ENCODE data around the gene KNG1.

KNG1 gene

GRCh38 chr3:186760897-186761447 is 43.8 kb downstream of the KNG1 start:
- H3K36me3 ChIP-seq (ENCODE audit: control insufficient read depth, insufficient read depth, low read length): no peaks in the 10 kb centered on the region
- H3K9me3 ChIP-seq (ENCODE audit: control insufficient read depth, low read length): no peaks in the 10 kb centered on the region
- H3K4me3 ChIP-seq (ENCODE audit: insufficient read depth, low read depth, low read length, poor library complexity, severe bottlenecking): no peak overlapping the region
- no peaks in the 10 kb centered on the region for H3K4me1 ChIP-seq (ENCODE audit: control insufficient read depth, insufficient read depth, low read length, poor library complexity, severe bottlenecking)
- H3K27ac ChIP-seq (ENCODE audit: insufficient read depth, low read length, poor library complexity, severe bottlenecking): no peak overlapping the region
- no peaks in the 10 kb centered on the region for H3K27me3 ChIP-seq (replicated peaks; ENCODE audit: control insufficient read depth, insufficient read depth, low read length, poor library complexity, severe bottlenecking)
- no peak for DNase-seq

DNA sequence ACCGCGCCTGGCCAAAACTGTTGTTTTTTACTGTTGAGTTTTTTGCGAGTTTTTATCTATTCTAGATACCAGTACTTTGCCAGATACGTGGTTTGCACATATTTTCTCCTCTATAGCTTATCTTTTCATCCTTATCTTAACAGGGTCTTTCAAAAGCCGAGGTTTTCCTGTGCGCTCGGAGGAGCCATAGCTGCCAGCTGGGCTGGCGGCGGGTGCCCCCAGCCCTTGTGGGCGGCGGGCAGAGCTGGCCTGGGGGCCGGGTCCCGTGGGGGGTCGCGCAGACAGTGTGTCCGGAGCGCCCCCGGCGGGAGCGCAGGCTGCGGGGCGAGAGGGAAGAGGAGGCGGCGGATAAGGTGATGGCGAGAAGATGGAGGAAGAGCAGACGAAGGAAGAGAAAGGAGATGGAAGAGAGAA is 55.1 kb downstream of the KNG1 start:
- peaks cover 3% of the 10 kb centered on the region for H3K4me1 ChIP-seq (ENCODE audit: control insufficient read depth, insufficient read depth, low read length, poor library complexity, severe bottlenecking)
- peak overlapping the region; percentile 84 for H3K4me3 ChIP-seq (ENCODE audit: insufficient read depth, low read depth, low read length, poor library complexity, severe bottlenecking)
- no peaks in the 10 kb centered on the region for H3K36me3 ChIP-seq (ENCODE audit: control insufficient read depth, insufficient read depth, low read length)
- no peaks in the 10 kb centered on the region for H3K27me3 ChIP-seq (replicated peaks; ENCODE audit: control insufficient read depth, insufficient read depth, low read length, poor library complexity, severe bottlenecking)
- no peaks in the 10 kb centered on the region for H3K9me3 ChIP-seq (ENCODE audit: control insufficient read depth, low read length)
- DNase-seq: no peak
- peak overlapping the region; percentile 64 for H3K27ac ChIP-seq (ENCODE audit: insufficient read depth, low read length, poor library complexity, severe bottlenecking)

DNA sequence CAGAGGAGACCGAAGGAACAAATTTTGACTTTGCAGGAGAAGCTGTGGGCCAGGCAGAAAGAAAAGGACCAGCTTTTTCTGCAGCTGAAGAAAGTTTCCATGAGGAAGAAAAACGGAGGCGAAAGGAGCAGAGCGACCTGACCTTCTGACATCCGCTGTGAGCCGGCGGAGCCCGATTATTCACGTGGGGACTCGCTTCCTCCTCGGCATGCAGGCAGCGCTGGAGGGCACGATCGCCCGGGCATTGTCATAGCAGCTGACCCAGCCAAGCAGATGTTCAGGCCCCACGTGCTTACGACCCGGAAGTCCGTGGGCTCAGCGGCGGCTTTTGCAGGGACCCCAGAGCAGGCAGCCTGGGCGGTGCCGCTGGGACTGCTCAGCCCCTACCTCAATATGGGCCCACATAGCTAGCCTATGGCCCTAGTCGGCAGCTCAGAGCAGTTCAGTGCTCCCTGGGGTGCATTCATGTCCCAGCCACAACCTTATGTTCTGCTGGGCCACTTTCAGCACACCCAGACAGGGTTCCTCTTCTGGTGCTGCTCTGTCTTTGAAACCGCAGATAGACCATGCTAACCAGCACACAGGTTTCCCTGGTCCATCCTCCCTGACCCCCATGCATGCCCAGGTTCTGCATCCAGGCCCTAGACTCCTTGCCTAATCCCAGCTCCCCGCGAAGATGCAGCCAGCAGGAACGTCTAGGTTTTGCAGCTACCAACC is 55.7 kb downstream of the KNG1 start:
- Histone ChIP-seq H3K4me1 (ENCODE audit: control insufficient read depth, insufficient read depth, low read length, poor library complexity, severe bottlenecking) (peaks cover 3% of the 10 kb centered on the region), H3K9me3 (ENCODE audit: control insufficient read depth, low read length) (no peaks in the 10 kb centered on the region), H3K4me3 (ENCODE audit: insufficient read depth, low read depth, low read length, poor library complexity, severe bottlenecking) (peak overlapping the region; percentile 84), H3K27me3 (replicated peaks; ENCODE audit: control insufficient read depth, insufficient read depth, low read length, poor library complexity, severe bottlenecking) (no peaks in the 10 kb centered on the region), H3K27ac (ENCODE audit: insufficient read depth, low read length, poor library complexity, severe bottlenecking) (peak overlapping the region; percentile 64), H3K36me3 (ENCODE audit: control insufficient read depth, insufficient read depth, low read length) (no peaks in the 10 kb centered on the region)
- peak; percentile 24 to 49 (median 24) for DNase-seq

DNA sequence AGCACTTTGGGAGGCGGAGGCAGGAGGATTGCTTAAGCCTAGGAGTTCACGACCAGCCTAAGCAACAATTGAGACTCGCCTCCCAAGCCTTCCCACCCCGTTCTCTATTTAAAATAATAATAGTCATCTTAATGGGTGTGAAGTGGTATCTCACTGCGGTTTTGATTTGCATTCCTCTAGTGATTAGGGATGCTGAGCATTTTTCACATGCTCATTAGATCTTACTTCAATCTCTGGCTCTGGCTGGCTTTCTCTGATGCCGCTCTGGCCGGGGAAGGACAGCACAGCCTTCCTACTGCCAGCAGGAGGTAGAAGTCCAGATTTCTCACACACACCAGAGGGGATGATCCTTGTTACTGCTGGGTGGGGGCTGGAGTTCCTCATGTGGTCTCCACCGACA is 58.8 kb downstream of the KNG1 start:
- no peak overlapping the region for H3K27ac ChIP-seq (ENCODE audit: insufficient read depth, low read length, poor library complexity, severe bottlenecking)
- H3K4me1 ChIP-seq (ENCODE audit: control insufficient read depth, insufficient read depth, low read length, poor library complexity, severe bottlenecking): peaks cover 3% of the 10 kb centered on the region
- DNase-seq: no peak
- no peaks in the 10 kb centered on the region for H3K36me3 ChIP-seq (ENCODE audit: control insufficient read depth, insufficient read depth, low read length)
- no peak overlapping the region for H3K4me3 ChIP-seq (ENCODE audit: insufficient read depth, low read depth, low read length, poor library complexity, severe bottlenecking)
- H3K27me3 ChIP-seq (replicated peaks; ENCODE audit: control insufficient read depth, insufficient read depth, low read length, poor library complexity, severe bottlenecking): no peaks in the 10 kb centered on the region
- H3K9me3 ChIP-seq (ENCODE audit: control insufficient read depth, low read length): no peaks in the 10 kb centered on the region

GRCh38 chr3:186779204-186779603 is 62.0 kb downstream of the KNG1 start:
- Histone ChIP-seq H3K9me3 (ENCODE audit: control insufficient read depth, low read length) (no peaks in the 10 kb centered on the region), H3K27ac (ENCODE audit: insufficient read depth, low read length, poor library complexity, severe bottlenecking) (no peak overlapping the region), H3K36me3 (ENCODE audit: control insufficient read depth, insufficient read depth, low read length) (no peaks in the 10 kb centered on the region)

GRCh38 chr3:186782542-186783057 is 65.4 kb downstream of the KNG1 start:
- no peak for DNase-seq
- peak overlapping the region; percentile 97 for H3K4me3 ChIP-seq (ENCODE audit: insufficient read depth, low read depth, low read length, poor library complexity, severe bottlenecking)
- H3K27me3 ChIP-seq (replicated peaks; ENCODE audit: control insufficient read depth, insufficient read depth, low read length, poor library complexity, severe bottlenecking): no peaks in the 10 kb centered on the region
- H3K27ac ChIP-seq (ENCODE audit: insufficient read depth, low read length, poor library complexity, severe bottlenecking): peak overlapping the region; percentile 98
- H3K9me3 ChIP-seq (ENCODE audit: control insufficient read depth, low read length): no peaks in the 10 kb centered on the region
- H3K36me3 ChIP-seq (ENCODE audit: control insufficient read depth, insufficient read depth, low read length): peaks cover 33% of the 10 kb centered on the region
- peaks cover 24% of the 10 kb centered on the region for H3K4me1 ChIP-seq (ENCODE audit: control insufficient read depth, insufficient read depth, low read length, poor library complexity, severe bottlenecking)

More at GRCh38 chr3:186779204-186779603, 62.0 kb downstream of the KNG1 start:
- Histone ChIP-seq H3K27me3 (replicated peaks; ENCODE audit: control insufficient read depth, insufficient read depth, low read length, poor library complexity, severe bottlenecking) (no peaks in the 10 kb centered on the region), H3K4me1 (ENCODE audit: control insufficient read depth, insufficient read depth, low read length, poor library complexity, severe bottlenecking) (no peaks in the 10 kb centered on the region), H3K4me3 (ENCODE audit: insufficient read depth, low read depth, low read length, poor library complexity, severe bottlenecking) (no peak overlapping the region)
- no peak for DNase-seq

GRCh38 chr3:186783058-186783730 is 66.0 kb downstream of the KNG1 start, which contains the start of gene EIF4A2:
TSS of gene EIF4A2 (plus strand) at chr3:186783577. CDS start at chr3:186783611, 34 bp downstream.
- H3K4me3 ChIP-seq (ENCODE audit: insufficient read depth, low read depth, low read length, poor library complexity, severe bottlenecking): peak within 1 kb of the TSS; percentile 97
- no peaks in the 10 kb centered on the region for H3K27me3 ChIP-seq (replicated peaks; ENCODE audit: control insufficient read depth, insufficient read depth, low read length, poor library complexity, severe bottlenecking)
- peaks cover 38% of the 10 kb centered on the region for H3K36me3 ChIP-seq (ENCODE audit: control insufficient read depth, insufficient read depth, low read length)
- H3K27ac ChIP-seq (ENCODE audit: insufficient read depth, low read length, poor library complexity, severe bottlenecking): peak within 1 kb of the TSS; percentile 98
- no peaks in the 10 kb centered on the region for H3K9me3 ChIP-seq (ENCODE audit: control insufficient read depth, low read length)
- DNase-seq: peak; percentile 86 to 89 (median 88)
- peaks cover 29% of the 10 kb centered on the region for H3K4me1 ChIP-seq (ENCODE audit: control insufficient read depth, insufficient read depth, low read length, poor library complexity, severe bottlenecking)

DNA sequence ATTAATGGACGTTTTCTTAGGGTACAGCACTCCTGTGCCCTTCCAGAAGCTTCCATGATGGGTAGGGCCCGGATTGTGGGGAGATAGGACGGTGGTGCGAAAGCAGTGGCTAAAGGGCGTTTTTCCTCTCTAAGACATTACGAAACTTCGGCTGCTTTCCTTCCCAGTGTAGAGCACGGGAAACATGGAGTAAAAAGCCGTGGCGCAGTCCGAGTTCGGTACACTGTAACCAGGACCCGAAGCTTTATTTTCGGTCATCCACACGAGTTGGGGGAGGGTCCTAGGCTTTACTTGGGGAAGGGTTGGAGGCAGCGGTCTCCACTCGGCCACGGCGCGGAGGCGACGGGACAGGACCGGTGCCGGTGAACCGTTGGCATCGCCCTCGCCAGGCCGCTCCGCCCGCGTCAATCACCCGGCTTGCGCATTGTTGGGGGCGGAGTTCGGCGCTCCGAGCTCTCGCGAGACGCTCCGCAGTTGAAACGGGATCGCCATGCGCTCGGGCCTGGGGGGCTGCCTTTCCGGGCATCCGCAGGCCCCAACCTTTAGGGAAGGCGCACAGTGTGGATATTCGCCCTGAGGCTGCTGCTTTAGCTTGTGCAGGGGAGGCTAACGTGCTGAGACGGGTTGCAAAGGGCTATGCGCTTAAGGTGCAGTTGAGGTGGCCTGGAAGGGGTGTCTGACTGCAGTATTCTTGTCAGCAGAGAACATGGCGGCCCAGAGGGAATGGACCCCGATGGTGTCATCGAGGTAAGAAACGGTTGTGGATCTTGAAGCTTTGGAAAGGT is 66.8 kb downstream of the KNG1 start:
- Histone ChIP-seq H3K4me3 (ENCODE audit: insufficient read depth, low read depth, low read length, poor library complexity, severe bottlenecking) (peak overlapping the region; percentile 97), H3K9me3 (ENCODE audit: control insufficient read depth, low read length) (no peaks in the 10 kb centered on the region), H3K36me3 (ENCODE audit: control insufficient read depth, insufficient read depth, low read length) (peaks cover 46% of the 10 kb centered on the region), H3K27me3 (replicated peaks; ENCODE audit: control insufficient read depth, insufficient read depth, low read length, poor library complexity, severe bottlenecking) (no peaks in the 10 kb centered on the region), H3K4me1 (ENCODE audit: control insufficient read depth, insufficient read depth, low read length, poor library complexity, severe bottlenecking) (peaks cover 29% of the 10 kb centered on the region), H3K27ac (ENCODE audit: insufficient read depth, low read length, poor library complexity, severe bottlenecking) (peak overlapping the region; percentile 98)
- DNase-seq: peak; percentile 66 to 75 (median 68)

GRCh38 chr3:186784820-186785494 is 67.8 kb downstream of the KNG1 start:
- Histone ChIP-seq H3K27ac (ENCODE audit: insufficient read depth, low read length, poor library complexity, severe bottlenecking) (peak overlapping the region; percentile 98), H3K27me3 (replicated peaks; ENCODE audit: control insufficient read depth, insufficient read depth, low read length, poor library complexity, severe bottlenecking) (no peaks in the 10 kb centered on the region), H3K36me3 (ENCODE audit: control insufficient read depth, insufficient read depth, low read length) (peaks cover 54% of the 10 kb centered on the region), H3K4me3 (ENCODE audit: insufficient read depth, low read depth, low read length, poor library complexity, severe bottlenecking) (peak overlapping the region; percentile 97), H3K4me1 (ENCODE audit: control insufficient read depth, insufficient read depth, low read length, poor library complexity, severe bottlenecking) (peaks cover 29% of the 10 kb centered on the region), H3K9me3 (ENCODE audit: control insufficient read depth, low read length) (no peaks in the 10 kb centered on the region)
- no peak for DNase-seq

Data from effector memory CD4-positive, alpha-beta T cell (primary cell).